Endothelial cell of umbilical vein (primary cell): Measurements from ENCODE around the gene LCN15. TPM values are rescaled to one million over a fixed set of nuclear protein-coding genes. Genes with fewer than 3 reads are reported as not detected.
A peak's percentile ranks its signal among the peaks of the same experiment; 100 is the strongest.

Source experiments
- BruUV-seq: library from RNA; stranded (reverse); fragments of 400-500 nt; replicated peaks from 2 replicates; lab custom pipeline; 2021; lab: Mats Ljungman, UMichigan
- CTCF ChIA-PET: fragments of 300-600, 350-600 bp; sonication (Branson Sonifier 250); formaldehyde crosslinking; loops from one replicate; lab custom pipeline; 2021; ENCODE audit warnings: antibody characterized with exemption, inconsistent platforms; lab: Charles Lee
- POLR2A ChIA-PET: fragments of 300-600, 350-600 bp; sonication (Branson Sonifier 250); formaldehyde crosslinking; loops from one replicate; lab custom pipeline; 2021; ENCODE audit warnings: antibody characterized with exemption, inconsistent platforms; lab: Charles Lee
- DNase-seq: peaks from one replicate; pipeline ENCODE4 v3.0.0-alpha.2; 2011; ENCODE audit warnings: low read depth, low spot score
- FAIRE-seq: peaks from 2 replicates; lab custom pipeline; 2011; peaks lifted over from hg19 to GRCh38; lab: Jason Lieb, UNC
- H2AFZ ChIP-seq: 2 replicates; pipeline ENCODE4 v1.6.0; 2012; ENCODE audit warnings: low read depth, low read length, control low read depth, inconsistent platforms
- H3K27ac ChIP-seq: 2 replicates; pipeline ENCODE4 v1.5.1; 2011; ENCODE audit warnings: low read depth, mild to moderate bottlenecking, control low read depth, low read length, moderate library complexity; ENCODE audit not compliant: insufficient read depth
- H3K27me3 ChIP-seq, 2 experiments: 2 replicates each; pipeline versions ENCODE4 v1.6.0 to v1.6.1; 2011; ENCODE audit warnings: low read length in 2 of 2, mixed read lengths in 1 of 2; ENCODE audit not compliant: control insufficient read depth in 2 of 2, insufficient read depth in 2 of 2
- H3K36me3 ChIP-seq, 2 experiments: 2 replicates in 1 of 2; 3 replicates in 1 of 2; pipeline ENCODE4 v1.5.1; 2011; ENCODE audit warnings: low read length in 2 of 2, mild to moderate bottlenecking in 1 of 2, moderate library complexity in 1 of 2; ENCODE audit not compliant: control insufficient read depth in 2 of 2, insufficient read depth in 2 of 2; ENCODE audit errors: extremely low read depth in 1 of 2
- H3K4me1 ChIP-seq: 3 replicates; pipeline ENCODE4 v1.5.1; 2011; ENCODE audit warnings: mild to moderate bottlenecking, low read length; ENCODE audit not compliant: control insufficient read depth, insufficient read depth; ENCODE audit errors: extremely low read depth
- H3K4me2 ChIP-seq: 2 replicates; pipeline ENCODE4 v1.6.1; 2011; ENCODE audit warnings: low read length, control low read depth, mixed read lengths; ENCODE audit not compliant: insufficient read depth
- H3K4me3 ChIP-seq, 3 experiments: fragments of 200-600 bp in 1 of 3; sonication (generic), shearing (Covaris generic) in 1 of 3; replicated peaks in 1 of 3; 2 replicates each; pipeline ENCODE4 v1.5.1; 2011 to 2016; ENCODE audit warnings: control low read depth in 3 of 3, low read length in 3 of 3, mild to moderate bottlenecking in 2 of 3, inconsistent platforms in 1 of 3, low read depth in 1 of 3, moderate library complexity in 1 of 3; ENCODE audit not compliant: insufficient read depth in 1 of 3
- H3K79me2 ChIP-seq: 2 replicates; pipeline ENCODE4 v1.6.0; 2012; ENCODE audit warnings: low read length, inconsistent platforms; ENCODE audit not compliant: control insufficient read depth, insufficient read depth
- H3K9ac ChIP-seq: replicated peaks from 2 replicates; pipeline ENCODE3; 2011; ENCODE audit warnings: low read length, control low read depth; ENCODE audit not compliant: insufficient read depth; ENCODE audit errors: extremely low read depth
- H3K9me1 ChIP-seq: replicated peaks from 3 replicates; pipeline ENCODE4 v1.6.0; 2011; ENCODE audit warnings: mild to moderate bottlenecking, low read length; ENCODE audit not compliant: control insufficient read depth, insufficient read depth; ENCODE audit errors: extremely low read depth
- H3K9me3 ChIP-seq: replicated peaks from 2 replicates; pipeline ENCODE4 v1.5.1; 2012; ENCODE audit warnings: low read length, inconsistent platforms; ENCODE audit not compliant: control insufficient read depth, insufficient read depth
- H4K20me1 ChIP-seq: replicated peaks from 2 replicates; pipeline ENCODE3; 2011; ENCODE audit warnings: mild to moderate bottlenecking, low read length; ENCODE audit not compliant: control insufficient read depth, insufficient read depth; ENCODE audit errors: extremely low read depth
- CTCF ChIP-seq, 2 donors: IDR thresholded peaks; 1 replicate in 1 of 2; 2 replicates in 1 of 2; pipeline ENCODE4 v1.5.1; 2011; ENCODE audit warnings: low read length in 2 of 2, mild to moderate bottlenecking in 2 of 2, moderate library complexity in 2 of 2, control low read depth in 1 of 2, inconsistent platforms in 1 of 2, low read depth in 1 of 2; ENCODE audit not compliant: insufficient read depth in 1 of 2; ENCODE audit errors: extremely low read depth in 1 of 2
- EZH2 ChIP-seq: IDR thresholded peaks from 2 replicates; pipeline ENCODE4 v1.6.1; 2012; ENCODE audit warnings: borderline replicate concordance, low read depth, mild to moderate bottlenecking, moderate library complexity, low read length, inconsistent platforms; ENCODE audit not compliant: severe bottlenecking
- FOS ChIP-seq: IDR thresholded peaks from 2 replicates; pipeline ENCODE4 v1.6.1; 2011; ENCODE audit warnings: mild to moderate bottlenecking, low read length, moderate library complexity, borderline replicate concordance; ENCODE audit not compliant: insufficient read depth
- GATA2 ChIP-seq: IDR thresholded peaks from 2 replicates; pipeline ENCODE4 v1.7.0; 2011; ENCODE audit warnings: low read depth, mild to moderate bottlenecking, moderate library complexity, mixed read lengths, low read length; ENCODE audit not compliant: insufficient read length, insufficient read depth
- JUN ChIP-seq: IDR thresholded peaks from 2 replicates; pipeline ENCODE4 v1.6.1; 2011; ENCODE audit warnings: borderline replicate concordance, low read depth; ENCODE audit not compliant: insufficient read length, insufficient read depth
- MAX ChIP-seq: IDR thresholded peaks from 2 replicates; pipeline ENCODE4 v1.6.1; 2011; ENCODE audit not compliant: insufficient read depth, insufficient read length
- MYC ChIP-seq: IDR thresholded peaks from one replicate; pipeline ENCODE4 v1.6.1; 2011; ENCODE audit warnings: mild to moderate bottlenecking, low read depth, low read length
- POLR2A ChIP-seq: IDR thresholded peaks from 2 replicates; pipeline ENCODE4 v1.6.1; 2012; ENCODE audit warnings: low read depth, mild to moderate bottlenecking, control low read depth, low read length
- POLR2AphosphoS5 ChIP-seq: IDR thresholded peaks from 2 replicates; pipeline ENCODE4 v1.6.1; 2012; ENCODE audit warnings: low read depth, mild to moderate bottlenecking, control low read depth, low read length, moderate library complexity; ENCODE audit not compliant: insufficient read depth
- dilution Hi-C: fragments of 300-500 bp; cut with MboI; formaldehyde crosslinking; loops from one replicate; pipeline ENCODE4 v1.15.0; 2019; ENCODE audit warnings: low sequenced_read_pairs; ENCODE audit not compliant: extremely low pct_ligation_motif_present
- intact Hi-C: fragments of 100-400 bp; cut with micrococcal nuclease; formaldehyde crosslinking; loops from one replicate; pipeline ENCODE4 v1.10.0; 2022
- polyA plus RNA-seq, 4 experiments: library from polyadenylated mRNA; depleted of rRNA in 3 of 4; stranded (reverse) in 3 of 4; unstranded in 1 of 4; fragments of >200 nt; gene quantifications; 2 replicates each; pipeline versions ENCODE4 v1.2.1 to v1.2.3, GENCODE V29; 2011 to 2012; ENCODE audit warnings: missing spikeins in 1 of 4
- total RNA-seq: library from RNA; stranded (reverse); gene quantifications from 2 replicates; pipeline ENCODE4 v1.2.3, GENCODE V29; 2021

The LCN15 gene
- total and polyA plus RNA-seq, 2 donors (not counting 3 experiments of a cell fraction or from before 2014, with no cell fraction given): not detected

- Histone ChIP-seq H3K9ac (peak overlapping the region; percentile 27), H3K27me3 (no peaks in the 10 kb centered on the region), H3K36me3 (peaks cover 12 to 33% of the 10 kb centered on the region in 2 experiments), H3K4me3 (no peak overlapping the region), H3K4me2 (no peak overlapping the region), H3K9me3 (no peaks in the 10 kb centered on the region), H3K9me1 (no peaks in the 10 kb centered on the region), H3K4me1 (peaks cover 63% of the 10 kb centered on the region), H2AFZ (no peak overlapping the region), H3K27ac (peak overlapping the region; percentile 66), H4K20me1 (no peaks in the 10 kb centered on the region), H3K79me2 (peaks cover 68% of the 10 kb centered on the region)
- DNase-seq (peak; percentile 23), FAIRE-seq (peak; percentile 82)
- TF ChIP-seq MAX (no peak), JUN (no peak), EZH2 (no peak), MYC (no peak), CTCF (IDR thresholded peaks at IDR 0.05; ENCODE audit: extremely low read depth in 1 of 2, insufficient read depth in 1 of 2, low read depth in 1 of 2, low read length in 2 of 2) (no peak), POLR2AphosphoS5 (no peak), POLR2A (no peak), FOS (no peak), GATA2 (no peak)
- intact Hi-C loops (no loop called here), dilution Hi-C loops (no loop called here)
- BruUV-seq: no TSS peak
- POLR2A ChIA-PET: interaction anchor here (0.5 to 3.6 kb wide), 2 partner anchors 7 to 82 kb away, joined by 3 to 20 read pairs; no protein-coding TSS in a partner anchor
- CTCF ChIA-PET: interaction anchor here (1.4 to 2.6 kb wide), 2 partner anchors 9 to 27 kb away, joined by 3 to 21 read pairs; no protein-coding TSS in a partner anchor
Measured at GRCh38 chr9:136720251-136720897, 43.9 kb downstream of the LCN15 start.
